ENCODE data around the gene C1orf21.

Gene C1orf21

DNA sequence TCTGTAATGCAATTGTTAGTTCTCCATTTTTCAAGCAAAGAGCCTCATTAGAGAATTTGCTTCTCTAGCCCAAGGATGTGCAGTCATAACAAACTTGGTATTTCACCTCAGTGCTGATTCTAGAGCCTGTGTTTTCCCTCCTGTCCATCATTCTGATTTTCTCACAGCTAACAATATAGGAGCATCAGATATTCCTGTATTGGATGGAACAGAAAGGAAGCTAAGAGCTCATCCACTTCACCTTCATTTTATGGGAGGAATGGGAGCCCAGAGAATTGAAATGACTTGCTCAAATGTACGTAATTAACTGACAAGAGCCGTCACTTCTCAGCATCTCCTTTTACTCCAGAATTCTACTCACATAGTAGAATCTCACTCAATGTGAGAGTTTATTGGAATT is 271.2 kb downstream of the C1orf21 start:
- Histone ChIP-seq H4K8ac (ENCODE audit: low read depth, low read length) (no peak overlapping the region), H3K14ac (ENCODE audit: low read length) (no peak overlapping the region), H3K4me2 (ENCODE audit: low read length) (no peak overlapping the region), H3K4me1 (ENCODE audit: control insufficient read depth in 1 of 2, insufficient read depth in 2 of 2, low read length in 2 of 2) (no peaks in the 10 kb centered on the region), H3K79me1 (ENCODE audit: low read length) (no peaks in the 10 kb centered on the region), H4K12ac (ENCODE audit: low read depth, low read length) (no peak overlapping the region), H2AK5ac (ENCODE audit: low read length) (no peak overlapping the region), H3K9ac (ENCODE audit: low read length) (no peak overlapping the region), H3K9me3 (ENCODE audit: insufficient read depth, low read depth, low read length) (no peaks in the 10 kb centered on the region), H3K27me3 (ENCODE audit: insufficient read depth, low read length) (no peaks in the 10 kb centered on the region), H3K18ac (ENCODE audit: low read length) (no peak overlapping the region), H3K4ac (ENCODE audit: low read depth, low read length) (no peak overlapping the region), H3K36me3 (ENCODE audit: control insufficient read depth in 1 of 2, insufficient read depth in 2 of 2, low read length in 2 of 2) (no peaks in the 10 kb centered on the region), H2BK5ac (ENCODE audit: low read depth, low read length, poor library complexity) (no peak overlapping the region), H2AFZ (ENCODE audit: insufficient read depth, low read length, poor library complexity) (no peak overlapping the region), H2BK120ac (ENCODE audit: insufficient read depth, low read length, poor library complexity) (no peak overlapping the region), H3K23ac (ENCODE audit: low read length) (no peak overlapping the region), H2BK12ac (ENCODE audit: low read length) (no peak overlapping the region), H4K91ac (ENCODE audit: low read depth, low read length) (no peak overlapping the region), H3K4me3 (ENCODE audit: low read depth, low read length) (no peak overlapping the region), H3K79me2 (ENCODE audit: control insufficient read depth, insufficient read depth, low read length, poor library complexity) (no peaks in the 10 kb centered on the region), H3K27ac (ENCODE audit: low read depth, low read length) (no peak overlapping the region)
- DNase-seq = no peak
- WGBS (ENCODE audit: extremely low coverage, insufficient coverage, insufficient read length) = no CpG with 5 or more reads among the region's 2 CpGs

DNA sequence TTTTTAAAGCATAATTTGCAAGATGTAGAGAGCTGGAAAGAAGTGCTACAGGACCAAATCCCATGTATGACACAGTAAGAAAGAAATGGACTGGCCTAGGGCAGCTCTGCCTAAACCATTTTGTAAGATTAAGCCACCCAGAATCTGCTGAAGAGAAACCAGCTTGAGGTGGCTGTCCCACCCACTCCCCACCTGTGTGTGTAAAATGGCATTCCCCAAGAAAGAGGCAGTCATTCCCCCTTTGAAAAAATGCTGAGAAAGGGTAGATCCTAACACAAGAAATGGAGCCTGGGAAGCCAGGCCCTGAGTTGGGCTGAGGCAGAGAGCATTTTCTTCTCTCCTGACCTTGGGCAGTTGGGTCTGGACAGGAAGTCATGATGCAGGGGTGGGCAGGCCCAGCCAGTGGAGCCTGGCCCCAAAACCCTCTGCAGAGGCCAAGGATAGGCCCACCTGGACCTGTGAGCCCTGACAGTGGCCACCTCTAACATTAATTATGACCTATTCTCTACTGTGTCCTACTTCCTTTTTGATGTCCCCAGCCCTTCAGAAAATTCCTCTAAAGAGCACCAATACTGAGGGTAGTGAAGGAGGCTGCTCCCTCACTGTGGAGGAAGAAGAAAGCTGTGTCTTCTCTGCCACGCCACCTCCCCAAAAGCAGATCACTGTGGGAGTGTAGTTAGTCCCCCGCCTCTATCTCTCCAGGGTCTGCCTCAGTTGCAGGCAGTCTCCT is 273.8 kb downstream of the C1orf21 start:
- H3K27me3 ChIP-seq (ENCODE audit: insufficient read depth, low read length) = no peaks in the 10 kb centered on the region
- peaks cover 8% of the 10 kb centered on the region for H3K79me1 ChIP-seq (ENCODE audit: low read length)
- no peaks in the 10 kb centered on the region for H3K79me2 ChIP-seq (ENCODE audit: control insufficient read depth, insufficient read depth, low read length, poor library complexity)
- H2AFZ ChIP-seq (ENCODE audit: insufficient read depth, low read length, poor library complexity) = no peak overlapping the region
- no peak overlapping the region for H2AK5ac ChIP-seq (ENCODE audit: low read length)
- no peak overlapping the region for H3K4me2 ChIP-seq (ENCODE audit: low read length)
- H3K4ac ChIP-seq (ENCODE audit: low read depth, low read length) = no peak overlapping the region
- H4K12ac ChIP-seq (ENCODE audit: low read depth, low read length) = no peak overlapping the region
- H3K23ac ChIP-seq (ENCODE audit: low read length) = no peak overlapping the region
- no peak overlapping the region for H3K18ac ChIP-seq (ENCODE audit: low read length)
- no peak overlapping the region for H3K9ac ChIP-seq (ENCODE audit: low read length)
- no peak overlapping the region for H4K91ac ChIP-seq (ENCODE audit: low read depth, low read length)
- H3K4me3 ChIP-seq (ENCODE audit: low read depth, low read length) = no peak overlapping the region
- H3K27ac ChIP-seq (ENCODE audit: low read depth, low read length) = no peak overlapping the region
- H4K8ac ChIP-seq (ENCODE audit: low read depth, low read length) = no peak overlapping the region
- H2BK12ac ChIP-seq (ENCODE audit: low read length) = no peak overlapping the region
- H3K36me3 ChIP-seq (ENCODE audit: control insufficient read depth in 1 of 2, insufficient read depth in 2 of 2, low read length in 2 of 2) = no peaks in the 10 kb centered on the region
- no CpG with 5 or more reads among the region's 2 CpGs for WGBS (ENCODE audit: extremely low coverage, insufficient coverage, insufficient read length)
- no peaks in the 10 kb centered on the region for H3K9me3 ChIP-seq (ENCODE audit: insufficient read depth, low read depth, low read length)
- H3K14ac ChIP-seq (ENCODE audit: low read length) = no peak overlapping the region
- H3K4me1 ChIP-seq (ENCODE audit: control insufficient read depth in 1 of 2, insufficient read depth in 2 of 2, low read length in 2 of 2) = peaks cover 11% of the 10 kb centered on the region in 2 experiments
- H2BK5ac ChIP-seq (ENCODE audit: low read depth, low read length, poor library complexity) = no peak overlapping the region
- DNase-seq = no peak
- H2BK120ac ChIP-seq (ENCODE audit: insufficient read depth, low read length, poor library complexity) = no peak overlapping the region

DNA sequence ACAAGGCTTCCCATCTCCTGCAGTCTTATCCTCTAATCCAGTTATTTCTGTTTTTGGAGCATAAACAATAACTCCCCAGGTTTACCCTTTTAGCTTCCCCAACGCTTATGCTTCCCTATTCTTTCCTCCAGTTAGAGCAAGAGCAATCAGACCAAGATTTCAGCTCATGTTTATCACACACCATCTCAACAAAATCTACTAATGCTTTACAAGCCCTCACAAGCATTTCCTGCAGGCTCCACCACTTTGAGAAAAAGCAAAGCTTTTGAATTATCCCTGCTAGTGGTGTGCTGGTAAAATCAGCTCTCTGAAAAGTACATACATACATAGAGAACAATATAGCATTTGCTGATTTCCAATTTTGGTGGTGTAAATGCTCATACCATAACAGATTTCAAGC is 275.0 kb downstream of the C1orf21 start:
- H3K4me2 ChIP-seq (ENCODE audit: low read length) = no peak overlapping the region
- no peak overlapping the region for H4K91ac ChIP-seq (ENCODE audit: low read depth, low read length)
- no peak overlapping the region for H4K12ac ChIP-seq (ENCODE audit: low read depth, low read length)
- H2BK12ac ChIP-seq (ENCODE audit: low read length) = no peak overlapping the region
- no peak overlapping the region for H3K18ac ChIP-seq (ENCODE audit: low read length)
- no peak for DNase-seq
- H2AFZ ChIP-seq (ENCODE audit: insufficient read depth, low read length, poor library complexity) = no peak overlapping the region
- no peak overlapping the region for H3K9ac ChIP-seq (ENCODE audit: low read length)
- no peaks in the 10 kb centered on the region for H3K9me3 ChIP-seq (ENCODE audit: insufficient read depth, low read depth, low read length)
- H3K79me2 ChIP-seq (ENCODE audit: control insufficient read depth, insufficient read depth, low read length, poor library complexity) = no peaks in the 10 kb centered on the region
- H3K4ac ChIP-seq (ENCODE audit: low read depth, low read length) = no peak overlapping the region
- peaks cover 11% of the 10 kb centered on the region in 2 experiments for H3K4me1 ChIP-seq (ENCODE audit: control insufficient read depth in 1 of 2, insufficient read depth in 2 of 2, low read length in 2 of 2)
- no peak overlapping the region for H2AK5ac ChIP-seq (ENCODE audit: low read length)
- no peak overlapping the region for H3K4me3 ChIP-seq (ENCODE audit: low read depth, low read length)
- H4K8ac ChIP-seq (ENCODE audit: low read depth, low read length) = no peak overlapping the region
- no peak overlapping the region for H2BK120ac ChIP-seq (ENCODE audit: insufficient read depth, low read length, poor library complexity)
- H3K23ac ChIP-seq (ENCODE audit: low read length) = no peak overlapping the region
- H3K27me3 ChIP-seq (ENCODE audit: insufficient read depth, low read length) = no peaks in the 10 kb centered on the region
- H3K14ac ChIP-seq (ENCODE audit: low read length) = no peak overlapping the region
- H3K79me1 ChIP-seq (ENCODE audit: low read length) = peaks cover 8% of the 10 kb centered on the region
- no CpG with 5 or more reads among the region's 1 CpG for WGBS (ENCODE audit: extremely low coverage, insufficient coverage, insufficient read length)
- no peak overlapping the region for H2BK5ac ChIP-seq (ENCODE audit: low read depth, low read length, poor library complexity)
- H3K36me3 ChIP-seq (ENCODE audit: control insufficient read depth in 1 of 2, insufficient read depth in 2 of 2, low read length in 2 of 2) = no peaks in the 10 kb centered on the region
- no peak overlapping the region for H3K27ac ChIP-seq (ENCODE audit: low read depth, low read length)

DNA sequence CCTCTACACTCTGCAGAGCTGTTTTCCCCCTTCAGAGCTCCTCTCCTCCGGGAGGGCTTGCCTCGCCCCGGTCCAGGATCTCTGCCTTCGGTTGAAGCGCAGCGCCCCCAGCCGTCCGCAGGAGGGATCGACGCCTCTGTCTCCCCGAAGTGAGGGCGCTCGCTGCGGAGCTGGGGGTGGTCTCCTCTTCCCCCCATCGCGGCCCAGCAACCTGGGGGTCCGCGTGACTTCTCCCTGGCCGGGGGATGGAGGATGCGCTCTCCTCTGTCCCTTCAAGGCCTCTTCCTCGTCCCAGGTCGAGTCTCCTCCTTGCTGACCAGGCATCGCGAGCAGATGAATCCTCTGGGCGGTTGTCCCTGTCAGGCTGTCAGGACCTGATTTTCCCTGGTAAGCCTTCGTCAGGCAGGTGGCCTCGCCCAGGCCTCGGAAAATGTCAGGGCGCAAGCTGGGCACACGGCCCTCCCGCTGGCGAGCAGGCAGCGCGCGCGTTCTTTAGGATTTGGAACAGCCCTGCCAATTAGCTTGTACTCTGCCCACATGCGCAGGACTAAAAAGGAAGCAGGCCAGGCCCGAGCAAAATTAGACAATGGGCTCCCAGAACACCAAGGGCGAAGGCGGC is 277.3 kb downstream of the C1orf21 start:
- DNase-seq = peak; percentile 21 to 73
- peak overlapping the region; percentile 64 for H2BK12ac ChIP-seq (ENCODE audit: low read length)
- peak overlapping the region; percentile 23 for H3K14ac ChIP-seq (ENCODE audit: low read length)
- H4K91ac ChIP-seq (ENCODE audit: low read depth, low read length) = peak overlapping the region; percentile 72
- H3K79me1 ChIP-seq (ENCODE audit: low read length) = peaks cover 8% of the 10 kb centered on the region
- H4K8ac ChIP-seq (ENCODE audit: low read depth, low read length) = peak overlapping the region; percentile 24
- no peaks in the 10 kb centered on the region for H3K79me2 ChIP-seq (ENCODE audit: control insufficient read depth, insufficient read depth, low read length, poor library complexity)
- peak overlapping the region; percentile 63 for H2AK5ac ChIP-seq (ENCODE audit: low read length)
- peak overlapping the region; percentile 15 for H2BK5ac ChIP-seq (ENCODE audit: low read depth, low read length, poor library complexity)
- H4K12ac ChIP-seq (ENCODE audit: low read depth, low read length) = no peak overlapping the region
- H3K4me3 ChIP-seq (ENCODE audit: low read depth, low read length) = no peak overlapping the region
- no peaks in the 10 kb centered on the region for H3K27me3 ChIP-seq (ENCODE audit: insufficient read depth, low read length)
- peak overlapping the region; percentile 4 for H3K27ac ChIP-seq (ENCODE audit: low read depth, low read length)
- peak overlapping the region; percentile 10 for H3K4ac ChIP-seq (ENCODE audit: low read depth, low read length)
- H3K23ac ChIP-seq (ENCODE audit: low read length) = no peak overlapping the region
- peak overlapping the region; percentile 33 for H2AFZ ChIP-seq (ENCODE audit: insufficient read depth, low read length, poor library complexity)
- peak overlapping the region; percentile 34 for H3K18ac ChIP-seq (ENCODE audit: low read length)
- H3K9ac ChIP-seq (ENCODE audit: low read length) = no peak overlapping the region
- peak overlapping the region; percentile 61 for H3K4me2 ChIP-seq (ENCODE audit: low read length)
- peaks cover 11% of the 10 kb centered on the region in 2 experiments for H3K4me1 ChIP-seq (ENCODE audit: control insufficient read depth in 1 of 2, insufficient read depth in 2 of 2, low read length in 2 of 2)
- peak overlapping the region; percentile 79 for H2BK120ac ChIP-seq (ENCODE audit: insufficient read depth, low read length, poor library complexity)
- WGBS (ENCODE audit: extremely low coverage, insufficient coverage, insufficient read length) = no CpG with 5 or more reads among the region's 40 CpGs
- H3K36me3 ChIP-seq (ENCODE audit: control insufficient read depth in 1 of 2, insufficient read depth in 2 of 2, low read length in 2 of 2) = no peaks in the 10 kb centered on the region
- H3K9me3 ChIP-seq (ENCODE audit: insufficient read depth, low read depth, low read length) = no peaks in the 10 kb centered on the region

Data from trophoblast cell (in vitro differentiated cells and primary cell).